NCI-H1092 (cell line): ENCODE results near the gene MEF2A.
"Not testable (repeated sequence)": the region's sequence is repeated elsewhere in the genome, so short reads cannot be mapped to it uniquely, and the experiment has no call there.

Experiments
- DNase-seq: peaks from one replicate; lab custom pipeline; 2025; lab: John Stamatoyannopoulos, UW

Gene MEF2A

DNA sequence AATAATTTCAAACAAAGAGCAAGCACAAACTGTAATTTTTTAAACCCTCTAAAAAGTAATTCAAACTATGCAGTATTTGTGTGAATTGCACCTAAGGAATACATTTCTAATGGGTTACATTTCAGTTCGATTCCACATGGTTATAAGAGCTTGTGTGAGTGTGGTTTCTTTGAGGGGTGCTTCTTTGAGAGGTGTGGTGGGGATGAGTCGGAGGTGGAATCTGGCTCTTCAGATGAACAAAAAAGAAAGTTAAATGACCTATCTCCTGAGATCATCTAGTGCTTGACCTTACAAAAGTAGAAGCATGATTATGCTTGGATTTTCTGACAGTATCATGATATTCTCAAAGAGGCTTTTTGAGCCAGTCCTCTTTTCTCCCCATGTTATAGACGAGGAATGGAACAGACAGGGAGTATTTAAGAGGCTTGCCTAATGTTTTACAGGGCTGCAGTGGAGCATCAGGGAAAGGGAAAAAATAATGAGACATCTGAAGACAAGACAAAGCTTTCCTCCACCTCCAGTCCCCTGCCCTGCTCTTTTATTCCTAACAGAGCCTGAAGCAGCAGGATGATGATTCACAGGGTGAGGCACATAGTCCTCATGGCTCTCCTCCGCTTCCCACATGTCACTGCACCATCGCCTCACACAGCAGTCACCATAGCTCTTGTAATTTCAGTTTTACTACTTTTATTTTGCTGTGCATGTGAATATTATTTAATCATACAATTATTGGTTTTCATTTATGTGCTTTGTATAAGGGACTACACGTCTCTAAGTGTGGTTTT, 85.4 kb downstream of the MEF2A start:
- DNase-seq = no peak

DNA sequence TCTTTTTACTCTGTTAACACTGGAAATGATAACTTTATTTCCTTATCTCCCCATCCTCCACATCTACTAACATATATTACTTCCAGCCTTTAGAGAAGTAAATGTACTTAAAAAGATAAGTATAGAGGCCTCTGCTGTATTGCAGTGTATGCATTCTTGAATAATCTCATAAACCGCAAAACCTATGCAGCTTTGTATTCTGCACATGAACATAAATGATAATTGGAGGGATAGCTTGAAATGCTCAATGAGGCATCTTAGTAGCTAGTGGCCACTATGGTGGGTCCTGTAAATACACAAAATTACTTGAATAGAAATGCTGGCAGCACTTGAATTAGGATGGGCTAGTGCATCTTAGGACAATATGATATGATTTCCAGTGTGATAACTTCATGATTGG, 90.4 kb downstream of the MEF2A start:
- no peak for DNase-seq

DNA sequence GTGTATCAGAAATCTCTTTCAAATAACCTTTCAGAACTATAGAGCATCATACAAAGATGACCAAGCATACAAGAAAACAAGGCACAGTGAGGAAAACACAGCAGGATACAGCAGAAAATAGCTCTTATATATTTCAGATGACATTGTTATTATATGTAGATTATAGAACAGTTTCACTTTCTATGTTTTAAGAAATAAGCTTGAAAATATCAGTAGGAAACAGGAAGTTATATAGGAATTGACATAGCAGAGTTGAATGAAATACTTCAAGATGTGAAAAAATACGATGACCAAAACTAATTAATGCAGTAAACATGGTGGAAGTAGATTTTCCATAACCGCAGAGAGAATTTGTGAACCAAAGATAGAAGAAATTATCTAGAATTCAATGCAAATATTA, 92.2 kb downstream of the MEF2A start:
- DNase-seq = no peak

DNA sequence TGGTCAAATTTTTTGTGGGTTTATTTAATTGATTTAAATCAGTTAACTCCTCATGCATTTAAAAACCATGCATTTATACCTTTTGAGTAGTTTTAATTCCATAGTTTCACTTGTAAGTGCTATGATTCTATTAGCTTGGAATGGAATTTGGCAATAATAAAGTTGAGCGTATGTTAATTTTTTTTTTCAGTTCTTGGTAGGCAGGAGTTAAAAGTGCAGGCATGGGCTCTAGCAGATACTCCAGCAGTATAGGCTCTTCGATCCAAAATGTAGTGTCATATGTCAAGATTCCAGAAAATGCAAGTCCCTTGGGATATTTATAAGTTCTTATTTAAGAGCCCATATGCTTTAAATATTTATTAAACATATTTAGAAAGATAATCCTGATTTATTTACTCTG, 97.1 kb downstream of the MEF2A start:
- DNase-seq = no peak

DNA sequence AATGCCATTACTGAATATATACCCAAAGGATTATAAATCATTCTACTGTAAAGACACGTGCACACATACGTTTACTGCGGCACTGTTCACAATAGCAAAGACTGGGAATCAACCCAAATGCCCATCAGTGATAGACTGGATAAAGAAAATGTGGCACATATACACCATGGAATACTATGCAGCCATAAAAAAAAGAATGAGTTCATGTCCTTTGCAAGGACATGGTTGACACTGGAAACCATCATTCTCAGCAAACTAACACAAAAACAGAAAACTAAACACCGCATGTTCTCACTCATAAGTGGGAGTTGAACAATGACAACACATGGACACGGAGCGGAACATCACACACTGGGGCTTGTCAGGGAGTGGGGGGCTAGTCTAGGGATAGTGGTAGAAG, 100.3 kb downstream of the MEF2A start:
- not testable (repeated sequence) for DNase-seq

DNA sequence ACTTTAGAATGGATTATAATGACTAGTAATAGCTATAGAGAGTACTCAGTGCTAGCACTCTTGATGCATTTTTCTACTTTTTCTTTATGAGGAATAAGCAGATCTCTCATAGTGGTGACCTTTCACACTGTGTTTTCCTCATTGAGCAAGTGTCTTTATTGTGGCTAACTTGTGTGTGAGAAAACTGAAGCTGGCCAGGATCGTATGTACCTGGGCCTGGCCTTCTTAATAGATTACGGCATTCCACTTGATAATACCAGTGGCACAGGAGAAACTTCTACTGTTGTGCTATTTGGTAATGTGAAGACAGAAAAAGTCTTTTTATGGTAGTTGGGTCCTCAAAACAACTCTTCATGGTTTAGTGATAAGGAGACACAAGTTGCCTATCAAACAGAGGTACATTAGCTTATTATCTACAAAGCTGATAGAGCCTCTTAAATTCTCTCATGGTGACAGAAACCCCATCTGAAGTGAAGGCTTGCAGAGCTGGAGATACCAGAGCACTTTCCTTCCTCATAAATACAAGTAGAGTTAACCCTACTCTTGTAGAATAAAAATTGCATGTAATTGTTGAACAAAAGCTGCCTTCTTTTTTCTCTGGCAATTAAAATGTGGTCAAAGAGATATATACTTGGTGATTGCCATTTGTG, 102.9 kb downstream of the MEF2A start:
- DNase-seq = no peak

DNA sequence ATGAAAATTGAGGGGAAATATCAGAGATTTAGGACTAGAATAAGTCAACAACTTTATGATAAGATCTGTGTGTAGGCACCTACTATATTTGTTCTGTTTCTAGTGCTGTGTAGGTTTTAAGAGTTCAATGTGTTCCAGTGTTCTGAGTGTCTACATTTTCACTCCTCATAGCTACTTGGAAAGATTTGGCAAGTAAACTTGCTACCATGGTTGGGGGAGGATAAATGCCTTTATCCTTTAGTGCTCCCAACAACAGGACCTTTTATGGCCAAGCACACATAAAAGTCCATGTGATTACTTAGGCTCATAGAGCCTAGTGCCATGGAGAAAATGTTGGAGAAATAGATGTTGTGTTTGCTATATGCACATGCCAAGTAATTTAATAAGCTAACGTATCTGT, 103.5 kb downstream of the MEF2A start:
- DNase-seq = no peak

DNA sequence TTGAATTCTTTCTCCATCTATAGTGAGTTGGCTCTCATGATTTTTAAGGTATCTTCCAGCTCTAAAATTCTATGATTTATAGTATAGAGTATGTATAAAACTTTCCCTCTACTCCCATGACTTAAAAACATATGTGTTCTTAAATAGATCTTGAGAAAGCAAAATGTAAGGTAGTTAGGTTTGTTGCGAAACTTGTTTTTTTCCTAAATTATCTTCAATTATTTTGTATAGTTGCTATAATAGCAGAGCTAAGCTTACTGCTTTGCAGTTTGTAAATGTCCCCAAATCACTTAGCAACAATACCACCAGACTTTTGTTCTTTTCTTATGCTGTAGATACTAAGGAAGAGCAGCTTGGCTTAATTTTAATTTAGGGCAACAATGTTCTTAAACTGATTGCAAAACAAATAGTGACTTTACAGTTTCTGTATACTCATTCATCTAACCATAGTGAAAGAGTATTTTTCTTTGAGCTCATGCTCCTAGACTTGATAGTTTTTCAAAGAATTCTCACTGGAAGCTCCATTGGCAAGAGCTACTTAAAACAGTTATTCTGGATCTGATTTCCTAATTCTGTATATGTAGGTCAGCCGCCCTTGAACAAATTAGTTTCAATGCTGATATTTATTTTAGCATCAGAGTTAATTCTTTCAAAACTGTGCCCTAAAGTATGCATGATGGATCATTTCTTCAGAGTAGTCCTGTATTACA, 106.3 kb downstream of the MEF2A start:
- no peak for DNase-seq

DNA sequence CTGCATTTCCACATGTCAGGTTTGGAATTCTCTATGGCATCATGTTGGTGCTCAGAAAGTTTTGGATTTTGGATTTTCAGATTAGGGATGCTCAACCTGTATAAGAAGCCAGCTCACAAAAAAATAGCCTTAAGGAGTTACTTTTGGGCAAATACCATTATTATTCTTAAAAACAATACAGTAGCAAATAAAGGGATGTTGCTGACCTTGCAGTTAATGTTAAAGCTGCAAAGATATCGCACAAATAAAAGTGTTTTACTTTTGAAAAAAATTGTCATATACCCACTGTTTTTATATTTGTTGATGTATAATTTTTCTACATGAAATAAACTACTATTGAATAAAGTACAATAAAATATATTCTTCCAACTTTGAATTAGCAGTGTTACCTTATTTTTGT, 107.3 kb downstream of the MEF2A start:
- no peak for DNase-seq

DNA sequence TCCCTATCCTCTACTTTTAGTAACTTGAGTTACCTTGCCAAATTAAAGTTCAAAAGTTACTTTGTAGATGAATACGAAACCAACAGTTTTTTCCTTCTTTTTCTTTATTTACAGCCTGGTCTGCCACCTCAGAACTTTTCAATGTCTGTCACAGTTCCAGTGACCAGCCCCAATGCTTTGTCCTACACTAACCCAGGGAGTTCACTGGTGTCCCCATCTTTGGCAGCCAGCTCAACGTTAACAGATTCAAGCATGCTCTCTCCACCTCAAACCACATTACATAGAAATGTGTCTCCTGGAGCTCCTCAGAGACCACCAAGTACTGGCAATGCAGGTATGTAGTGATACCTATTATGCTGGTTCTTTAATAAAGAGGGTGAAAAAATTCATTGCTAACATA, 108.5 kb downstream of the MEF2A start:
- no peak for DNase-seq

DNA sequence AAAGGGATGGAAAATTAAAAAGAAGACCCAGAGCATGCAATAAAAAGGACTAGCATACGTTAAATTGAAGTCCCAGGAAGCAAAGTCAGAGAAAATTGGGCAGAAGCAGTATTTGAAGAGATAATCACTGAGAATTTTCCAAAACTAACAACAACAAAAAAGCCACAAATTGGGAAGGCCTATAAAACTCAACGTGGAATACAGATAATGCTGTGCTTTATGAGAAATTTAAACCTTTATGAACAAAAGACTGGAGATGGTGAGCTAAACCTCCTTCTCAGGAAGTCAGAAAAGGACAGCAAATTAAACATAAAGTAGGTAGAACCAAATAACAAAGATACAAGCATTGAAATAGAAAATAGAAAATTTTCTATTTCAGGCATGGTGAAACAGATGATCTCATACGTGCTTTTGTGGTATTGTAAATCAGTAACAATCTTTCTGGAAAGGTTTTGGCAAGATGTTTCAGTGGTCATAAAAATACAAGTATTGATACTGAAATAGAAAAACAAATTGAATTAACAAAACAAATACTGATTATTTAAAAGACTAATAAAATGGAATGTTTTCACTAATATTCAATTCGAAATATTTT, 111.9 kb downstream of the MEF2A start:
- DNase-seq = no peak

DNA sequence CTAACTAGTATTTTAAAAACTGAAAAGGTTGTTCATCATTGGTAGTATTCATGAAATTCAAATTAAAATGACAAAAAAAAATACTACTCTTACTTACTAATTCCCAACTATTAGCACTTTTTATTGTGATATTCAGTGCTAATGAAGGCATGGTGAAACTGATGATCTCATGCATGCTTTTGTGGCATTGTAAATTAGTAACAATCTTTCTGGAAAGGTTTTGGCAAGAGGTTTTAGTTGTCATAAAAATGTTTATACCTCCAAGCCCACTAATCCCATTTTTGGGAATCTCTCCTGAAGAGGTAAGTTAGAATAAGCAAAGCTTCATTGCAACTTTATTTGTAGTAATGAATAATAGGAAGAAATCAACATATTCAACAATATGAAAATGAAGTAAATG, 114.5 kb downstream of the MEF2A start:
- no peak for DNase-seq

DNA sequence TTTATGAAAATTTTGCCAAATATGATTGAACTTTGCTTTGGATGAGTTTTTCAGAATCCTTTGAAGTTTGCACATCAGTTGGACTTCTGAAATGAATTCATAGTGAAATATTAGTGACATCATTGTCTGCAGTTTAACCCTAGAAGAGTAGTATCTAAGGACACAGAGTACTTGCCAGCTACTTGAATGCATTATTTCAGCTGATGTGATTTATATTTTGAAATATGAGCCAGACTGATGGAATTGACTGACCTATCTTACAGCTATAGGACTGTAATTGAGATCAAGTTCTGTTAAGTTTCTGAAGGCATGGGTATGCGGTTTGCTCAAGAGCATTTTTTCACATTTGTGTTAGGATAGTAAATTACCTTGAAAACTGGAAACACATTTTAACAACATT, 116.2 kb downstream of the MEF2A start:
- DNase-seq = no peak

DNA sequence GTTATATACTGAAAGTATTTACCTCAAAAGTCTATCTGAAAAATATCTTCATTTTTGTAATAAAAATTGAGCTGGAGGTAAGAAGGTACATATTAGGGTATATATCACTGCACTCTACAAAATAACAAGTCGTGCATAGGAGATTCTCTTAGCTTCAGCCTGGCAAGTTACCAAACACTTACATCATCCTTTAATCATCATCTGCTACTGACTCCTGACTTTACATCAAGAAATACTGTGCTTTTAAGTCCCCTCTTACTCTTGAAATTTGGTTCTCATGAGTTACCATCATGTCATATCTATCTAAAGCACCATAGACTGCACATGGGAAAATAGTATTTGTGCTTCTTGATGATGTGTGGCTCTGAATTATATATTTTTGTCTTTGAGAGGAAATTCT, 116.7 kb downstream of the MEF2A start:
- DNase-seq = no peak

DNA sequence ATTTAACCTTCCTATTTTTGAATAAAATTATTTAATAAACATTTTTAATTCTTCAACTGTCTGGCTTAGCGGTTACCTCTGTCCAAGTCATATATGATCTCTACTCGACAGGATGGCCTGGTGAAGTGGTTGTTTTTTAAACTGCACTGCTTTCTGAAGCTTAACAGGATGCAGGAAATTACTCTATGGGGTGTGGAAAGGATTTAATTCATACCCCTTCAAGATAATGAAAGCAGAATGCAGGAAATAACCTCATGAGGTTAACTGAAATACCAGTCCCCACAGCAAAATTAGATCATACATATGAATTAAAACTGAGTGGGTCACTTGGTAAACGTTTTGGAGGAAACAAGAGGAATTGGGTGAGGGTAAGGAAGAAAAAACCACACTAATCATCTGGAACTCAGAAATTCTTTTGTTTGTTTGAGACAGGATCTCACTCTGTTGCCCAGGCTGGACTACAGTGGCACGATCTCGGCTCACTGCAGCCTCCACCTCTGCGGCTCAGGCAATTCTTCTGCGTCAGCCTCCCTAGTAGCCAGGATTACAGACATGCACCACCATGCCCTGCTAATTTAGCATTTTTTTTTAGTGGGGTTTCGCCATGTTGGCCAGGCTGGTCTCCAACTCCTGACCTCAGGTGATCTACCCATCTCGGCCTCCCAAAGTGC, 117.4 kb downstream of the MEF2A start:
- no peak for DNase-seq

DNA sequence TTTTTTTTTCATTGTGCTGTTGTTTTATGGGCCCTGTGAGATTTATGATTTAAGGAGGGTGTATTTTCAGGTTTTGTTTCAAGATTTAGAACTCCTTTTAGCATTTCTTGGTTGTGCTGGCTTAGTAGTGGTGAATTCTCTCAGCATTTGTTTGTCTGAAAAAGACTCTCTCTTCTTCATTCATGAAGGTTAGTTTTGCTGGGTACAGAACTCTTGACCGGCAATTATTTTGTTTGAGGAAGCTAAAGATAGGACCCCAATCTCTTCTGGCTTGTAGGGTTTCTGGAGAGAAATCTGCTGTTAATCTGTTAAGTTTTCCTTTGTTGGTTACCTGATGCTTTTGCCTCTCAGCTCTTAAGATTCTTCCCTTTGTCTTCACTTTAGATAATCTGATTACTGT, 120.5 kb downstream of the MEF2A start:
- no peak for DNase-seq

DNA sequence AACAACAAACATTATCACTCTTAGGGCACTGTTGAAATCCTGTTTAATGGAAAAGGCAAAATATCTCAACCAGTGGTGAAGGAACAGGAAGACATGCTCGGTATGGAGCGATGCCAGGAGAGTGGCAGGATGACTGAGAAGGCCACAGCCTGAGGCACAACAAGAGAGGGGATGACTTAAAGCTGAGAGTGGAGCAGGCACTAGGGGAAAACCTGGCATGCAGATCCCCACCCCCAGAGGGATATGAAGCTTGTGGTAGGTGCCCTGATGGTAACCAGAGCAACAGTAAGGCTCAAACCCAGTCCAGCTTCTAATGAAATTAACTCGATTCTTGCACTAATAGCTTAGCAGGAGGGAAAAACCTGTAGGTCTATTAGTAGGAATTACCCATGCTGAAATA, 127.0 kb downstream of the MEF2A start:
- DNase-seq = no peak

DNA sequence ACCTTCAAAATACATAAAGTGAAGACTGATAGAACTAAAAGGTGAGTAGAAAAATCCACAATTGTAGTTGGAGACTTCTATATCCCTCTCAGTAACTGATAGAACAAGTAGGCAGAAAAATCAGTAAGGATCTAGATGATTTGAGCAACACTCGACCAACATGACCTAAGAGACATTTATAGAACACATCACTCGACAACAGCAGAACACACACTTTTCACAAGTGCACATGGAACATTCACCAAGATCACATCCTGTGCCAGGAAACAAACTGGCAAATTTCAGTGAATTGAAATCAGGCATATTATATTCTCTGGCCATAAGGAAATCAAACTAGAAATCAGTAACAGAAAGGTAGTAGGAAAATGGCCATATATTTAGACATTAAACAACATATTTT, 130.3 kb downstream of the MEF2A start:
- no peak for DNase-seq

DNA sequence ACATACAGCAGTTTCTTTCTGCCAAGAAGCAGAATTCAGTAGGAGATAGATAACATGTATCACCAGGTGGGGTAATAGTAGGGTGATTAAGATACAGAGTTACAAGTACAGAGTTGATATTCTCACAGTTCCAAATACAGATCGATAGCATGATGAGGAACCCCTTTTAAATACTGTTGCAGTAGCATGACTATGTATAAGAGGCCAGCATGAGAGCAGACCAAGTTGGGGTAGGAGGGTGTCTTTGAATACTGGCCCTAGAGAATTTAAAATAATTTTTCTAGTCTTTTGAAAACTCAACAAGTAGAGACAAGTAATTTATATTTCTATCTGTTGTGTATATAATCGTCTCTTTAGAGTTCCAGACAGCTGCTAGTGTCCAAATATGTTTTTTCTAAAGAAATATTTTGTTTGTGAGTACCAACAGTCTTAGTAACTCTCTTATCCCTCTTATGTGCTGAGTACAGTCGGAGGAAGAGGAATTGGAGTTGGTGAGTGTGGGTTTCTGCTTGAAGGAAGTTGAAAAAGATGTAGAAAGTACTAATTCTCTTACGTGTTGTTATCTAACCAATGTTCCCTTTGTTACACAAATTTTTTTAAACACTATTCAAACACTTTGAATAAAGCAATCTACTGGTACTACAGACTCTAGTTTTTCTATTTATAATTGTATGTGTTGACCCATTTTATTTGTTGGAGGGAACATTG, 137.3 kb downstream of the MEF2A start:
- no peak for DNase-seq

DNA sequence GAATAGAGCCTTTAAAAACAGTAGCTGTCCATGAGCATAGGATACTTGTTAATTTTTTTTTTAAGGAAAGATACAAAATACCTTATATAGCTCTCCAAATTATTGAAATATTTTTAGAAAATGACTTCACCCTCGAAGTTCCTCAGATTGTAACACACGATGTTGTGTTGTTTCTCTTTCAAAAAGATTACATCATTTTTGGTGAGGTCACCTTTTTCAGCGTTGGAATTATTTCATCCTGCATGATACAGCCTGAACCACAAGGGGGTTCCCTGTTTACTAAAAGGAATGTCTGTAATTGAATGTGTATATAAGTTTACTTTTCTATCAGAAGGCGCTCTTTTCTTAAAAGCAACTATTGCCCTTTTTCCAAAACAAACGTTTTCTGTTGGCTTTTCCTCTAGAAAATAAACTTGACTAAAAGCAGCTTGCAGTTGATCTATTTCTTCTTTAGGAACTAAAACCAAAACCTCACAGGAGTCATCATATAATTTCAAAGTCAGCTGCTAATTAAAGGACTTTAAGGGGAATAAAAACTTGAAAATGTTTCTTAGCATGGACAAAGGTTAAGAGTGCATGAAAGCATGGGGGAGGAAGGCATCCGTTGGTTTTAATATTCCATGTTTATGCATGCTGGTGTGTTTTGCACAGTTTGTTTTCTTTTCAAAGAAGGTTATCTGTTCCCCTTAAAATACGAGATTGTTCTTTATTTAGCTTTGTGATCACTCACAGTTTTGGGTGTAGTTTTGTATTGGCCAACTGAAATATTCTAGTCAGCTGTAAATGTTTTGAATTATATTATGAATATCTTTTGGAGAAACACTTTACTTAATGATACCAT, 138.0 kb downstream of the MEF2A start:
- no peak for DNase-seq

DNA sequence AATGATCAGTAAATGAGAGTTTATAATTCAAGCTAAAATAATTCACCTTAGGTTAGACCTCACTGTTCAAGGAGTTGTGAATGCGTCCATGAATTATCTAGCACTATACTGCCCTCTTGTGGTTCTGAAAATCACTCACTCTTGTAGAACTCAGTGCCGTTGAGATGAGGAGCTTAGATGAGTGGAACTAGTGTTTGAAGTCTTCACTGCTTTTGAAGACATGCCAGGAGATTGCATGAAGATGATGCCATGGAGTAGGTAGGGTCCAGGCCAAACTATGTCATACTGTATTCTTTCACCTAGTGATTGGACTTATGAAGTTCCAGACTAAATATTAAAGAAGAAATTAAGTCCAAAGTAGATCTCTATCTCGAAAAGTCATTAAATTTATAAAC, 138.7 kb downstream of the MEF2A start:
- peak; percentile 56 for DNase-seq
